GM12874 (cell line): ENCODE measurements around the gene TADA2B.

Experiments
- CTCF ChIP-seq: IDR thresholded peaks from 2 replicates; pipeline ENCODE4 v1.5.1; 2011; ENCODE audit warnings: low read depth, mild to moderate bottlenecking, control low read depth, low read length, moderate library complexity; ENCODE audit not compliant: insufficient read depth

Gene TADA2B

DNA sequence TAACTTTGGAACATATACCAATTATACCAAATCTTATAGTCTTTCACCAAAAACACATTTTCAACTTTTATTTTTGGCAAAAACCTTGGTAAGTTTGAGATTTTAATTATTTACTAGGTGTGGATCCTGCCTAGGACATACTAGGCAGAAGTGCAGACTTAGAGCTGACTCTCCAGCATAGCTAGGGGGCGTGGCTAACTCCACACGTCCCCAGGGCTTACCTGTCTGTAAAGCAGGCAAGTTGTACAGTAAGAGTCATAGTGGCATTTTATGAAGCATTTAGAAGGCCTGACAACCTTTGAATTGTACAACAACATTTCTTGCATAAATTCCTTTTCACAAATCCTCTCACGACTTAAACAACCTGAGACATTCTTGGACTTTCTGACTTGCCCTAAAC is 43.9 kb downstream of the TADA2B start:
- TF ChIP-seq CTCF = no peak

DNA sequence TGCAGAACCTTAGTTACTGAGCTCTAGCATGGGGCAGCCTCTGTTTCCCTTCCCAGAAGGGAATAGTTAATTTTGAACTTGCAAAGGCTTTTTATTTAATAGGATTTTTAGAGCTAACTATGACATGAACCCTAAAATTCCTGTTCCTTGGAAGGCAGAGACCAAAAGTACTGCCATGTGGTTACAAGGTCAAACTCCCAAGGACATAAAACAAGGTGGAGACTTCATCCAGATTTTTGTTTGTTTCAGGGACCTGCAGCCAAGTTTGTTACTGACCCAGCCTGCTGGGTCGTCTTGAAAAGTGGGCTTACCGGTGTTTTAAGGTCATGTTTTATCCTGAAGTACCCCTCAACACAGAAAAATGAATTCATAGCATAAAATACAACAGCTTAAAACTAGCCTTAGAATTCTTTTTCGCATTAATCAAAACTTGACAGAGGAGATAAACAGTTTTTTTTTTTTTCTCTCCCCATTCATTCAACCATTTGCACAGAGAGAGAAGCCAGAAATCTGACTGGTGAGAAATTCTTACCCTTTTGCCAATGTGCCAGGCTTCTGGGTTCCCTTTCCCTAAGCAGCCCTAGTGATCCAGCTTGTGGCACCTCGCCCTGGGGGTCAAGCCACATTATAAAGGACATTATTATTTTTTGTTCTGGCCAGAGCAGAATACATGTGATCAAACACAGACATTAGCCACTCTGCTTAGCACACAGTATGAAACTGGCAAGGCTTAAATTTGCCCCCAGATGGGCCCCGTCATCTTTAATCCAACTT is 46.2 kb downstream of the TADA2B start:
- TF ChIP-seq CTCF = no peak

DNA sequence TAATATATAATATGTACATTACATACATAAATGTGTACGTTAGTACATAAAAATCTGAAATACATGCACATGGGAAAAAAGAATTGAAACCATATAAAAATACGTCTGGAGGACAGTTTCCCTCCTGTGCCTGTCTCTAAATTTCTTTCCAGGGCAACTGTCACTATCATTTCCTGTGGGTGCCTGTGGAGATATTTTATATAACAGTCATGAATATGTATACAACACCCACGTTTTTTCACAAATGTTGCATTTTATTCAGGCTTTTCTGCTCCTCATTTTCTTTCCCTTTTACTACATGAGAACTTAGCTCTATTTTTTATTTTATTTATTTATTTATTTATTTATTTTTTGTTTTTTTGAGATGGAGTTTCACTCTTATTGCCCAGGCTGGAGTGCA is 48.9 kb downstream of the TADA2B start:
- no peak for TF ChIP-seq CTCF

DNA sequence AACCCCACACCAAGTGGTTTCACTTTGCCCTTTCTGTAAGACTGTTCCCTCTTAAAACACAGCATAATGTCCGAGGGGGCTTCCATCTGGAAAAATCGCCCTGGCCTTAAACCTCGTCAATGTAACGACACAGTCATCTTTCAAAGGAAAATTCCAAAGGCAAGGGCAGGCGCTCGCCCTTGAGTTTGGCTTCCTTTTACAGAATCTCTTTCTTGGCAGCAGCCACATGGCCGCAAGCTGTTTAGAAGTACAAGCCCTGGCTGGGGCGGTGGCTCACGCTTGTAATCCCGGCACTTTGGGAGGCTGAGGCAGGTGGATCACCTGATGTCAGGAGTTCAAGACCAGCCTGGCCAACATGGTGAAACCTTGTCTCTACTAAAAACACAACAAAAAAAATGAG is 51.7 kb downstream of the TADA2B start:
- TF ChIP-seq CTCF = no peak

DNA sequence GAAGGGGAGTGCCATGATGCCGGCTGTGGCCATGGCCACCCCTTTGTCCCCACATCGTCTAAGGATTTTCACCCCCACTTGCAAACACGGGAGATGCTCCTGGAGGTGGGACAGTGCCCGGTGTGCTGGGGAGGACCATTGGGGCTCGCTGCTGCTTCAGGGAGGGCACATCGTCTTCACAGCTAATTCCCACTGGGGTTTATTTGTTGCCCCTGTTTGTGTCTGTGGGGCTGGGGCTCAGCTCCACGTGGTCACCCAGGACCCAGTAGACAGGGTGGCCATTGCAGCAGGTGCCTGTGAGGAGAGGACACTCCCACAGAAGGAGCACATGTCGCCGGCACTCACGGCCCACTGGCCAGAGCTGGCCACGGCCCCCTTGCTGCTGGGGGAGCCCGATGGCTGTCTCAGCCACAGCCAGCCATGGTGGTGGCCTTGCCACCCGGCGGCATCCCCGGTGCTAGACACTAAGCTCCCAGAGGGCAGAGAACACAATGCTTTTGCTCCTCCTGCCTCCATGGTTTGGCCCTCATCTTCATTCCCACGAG is 52.5 kb downstream of the TADA2B start:
- no peak for TF ChIP-seq CTCF

GRCh38 chr4:7096236-7096635 is 53.1 kb downstream of the TADA2B start:
- TF ChIP-seq CTCF = no peak

DNA sequence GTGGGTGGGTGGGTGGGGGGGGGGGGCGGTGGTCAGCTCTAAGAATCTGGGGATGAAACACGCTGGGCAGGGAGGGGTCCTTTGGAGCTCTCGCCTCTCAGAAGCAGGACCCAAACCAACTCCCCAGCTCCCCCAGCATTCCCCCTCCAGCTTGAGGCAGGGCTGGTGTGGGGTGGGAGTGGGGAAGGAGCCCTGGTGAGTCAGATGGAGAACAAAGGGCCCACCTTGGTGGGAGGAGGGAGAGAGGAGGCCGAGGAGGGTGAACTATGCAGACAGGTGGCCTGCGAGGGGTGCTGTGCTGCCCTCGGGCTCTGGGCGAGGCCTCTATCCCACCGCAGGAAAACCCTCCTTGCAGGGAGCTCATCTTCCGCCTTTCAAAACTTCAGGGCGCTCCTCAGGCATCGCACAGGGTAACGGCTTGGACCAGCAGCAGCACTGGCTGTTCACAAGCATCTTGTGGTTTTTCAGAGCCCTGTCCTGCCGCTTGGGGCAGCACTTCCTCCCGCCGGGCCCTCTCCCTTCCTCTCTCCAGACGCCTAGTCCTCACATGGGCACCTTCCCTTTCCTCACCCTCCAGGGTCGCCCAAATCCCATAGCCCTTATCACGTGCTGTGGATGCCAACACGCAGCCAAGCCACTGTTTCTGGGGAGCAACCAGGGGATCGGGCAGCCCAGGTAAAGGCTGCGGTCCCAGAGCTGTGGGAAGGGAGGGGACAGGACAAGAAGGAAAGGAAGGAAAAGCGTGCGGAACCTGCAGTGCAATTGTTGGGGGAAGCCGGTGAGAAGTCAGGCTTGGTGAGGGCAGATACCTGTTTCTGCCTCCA is 58.7 kb downstream of the TADA2B start:
- TF ChIP-seq CTCF = peak; percentile 78
